NCI-H446 (cell line): Measurements from ENCODE around the gene ALOX15B.
"Not testable (repeated sequence)": the region's sequence is repeated elsewhere in the genome, so short reads cannot be mapped to it uniquely, and the experiment has no call there.

Experiments used
- DNase-seq, 2 experiments: peaks; one replicate each; lab custom pipeline; 2025; lab: John Stamatoyannopoulos, UW

The ALOX15B gene

DNA sequence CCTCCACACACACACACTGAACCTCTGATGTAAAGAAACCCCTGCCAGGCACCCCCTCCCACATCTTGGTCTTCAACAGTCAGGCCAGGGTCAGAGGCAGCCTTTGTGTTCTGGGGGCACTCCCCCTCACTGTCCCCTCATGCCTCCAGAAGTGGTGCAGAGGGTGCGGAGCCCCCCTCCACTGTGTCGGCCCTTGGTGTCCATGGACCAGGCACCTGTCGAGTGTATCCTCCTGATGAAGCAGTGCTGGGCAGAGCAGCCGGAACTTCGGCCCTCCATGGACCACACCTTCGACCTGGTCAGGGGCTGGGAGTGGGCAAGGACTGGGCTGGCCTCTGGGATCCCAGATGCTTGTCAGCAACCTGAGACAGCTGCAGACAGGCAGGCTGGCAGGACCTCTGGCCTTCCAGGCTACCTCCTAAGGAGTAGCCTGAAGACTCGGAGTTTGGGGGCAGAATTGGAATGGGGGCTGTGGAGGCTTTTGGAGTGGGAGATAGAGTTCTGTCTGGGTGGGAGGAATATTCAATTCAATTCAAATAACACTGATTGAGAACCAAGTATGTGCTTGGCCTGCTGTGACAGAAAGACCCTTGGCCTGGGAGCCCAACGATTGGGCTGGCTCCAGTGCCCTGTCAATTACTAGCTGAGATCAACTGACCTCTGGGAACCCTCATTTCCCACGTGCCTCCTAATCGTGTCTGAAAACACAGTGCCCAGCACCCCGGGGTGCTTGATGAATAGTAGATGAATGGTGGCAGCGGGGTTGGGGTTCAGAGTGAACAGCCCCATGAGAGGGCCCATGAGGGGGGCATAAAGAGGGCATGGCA lies 24.9 kb upstream of the ALOX15B start:
- no peak for DNase-seq

DNA sequence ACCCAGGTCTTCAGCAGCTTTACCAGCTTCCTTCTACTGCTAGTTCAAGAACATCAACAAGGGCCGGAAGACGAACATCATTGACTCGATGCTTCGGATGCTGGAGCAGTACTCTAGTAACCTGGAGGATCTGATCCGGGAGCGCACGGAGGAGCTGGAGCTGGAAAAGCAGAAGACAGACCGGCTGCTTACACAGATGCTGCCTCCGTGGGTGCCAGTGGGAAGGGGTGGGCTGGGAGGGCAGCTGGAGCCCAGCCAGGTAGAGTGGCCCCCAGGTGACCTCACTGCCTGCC lies 24.4 kb upstream of the ALOX15B start:
- DNase-seq, result no peak

DNA sequence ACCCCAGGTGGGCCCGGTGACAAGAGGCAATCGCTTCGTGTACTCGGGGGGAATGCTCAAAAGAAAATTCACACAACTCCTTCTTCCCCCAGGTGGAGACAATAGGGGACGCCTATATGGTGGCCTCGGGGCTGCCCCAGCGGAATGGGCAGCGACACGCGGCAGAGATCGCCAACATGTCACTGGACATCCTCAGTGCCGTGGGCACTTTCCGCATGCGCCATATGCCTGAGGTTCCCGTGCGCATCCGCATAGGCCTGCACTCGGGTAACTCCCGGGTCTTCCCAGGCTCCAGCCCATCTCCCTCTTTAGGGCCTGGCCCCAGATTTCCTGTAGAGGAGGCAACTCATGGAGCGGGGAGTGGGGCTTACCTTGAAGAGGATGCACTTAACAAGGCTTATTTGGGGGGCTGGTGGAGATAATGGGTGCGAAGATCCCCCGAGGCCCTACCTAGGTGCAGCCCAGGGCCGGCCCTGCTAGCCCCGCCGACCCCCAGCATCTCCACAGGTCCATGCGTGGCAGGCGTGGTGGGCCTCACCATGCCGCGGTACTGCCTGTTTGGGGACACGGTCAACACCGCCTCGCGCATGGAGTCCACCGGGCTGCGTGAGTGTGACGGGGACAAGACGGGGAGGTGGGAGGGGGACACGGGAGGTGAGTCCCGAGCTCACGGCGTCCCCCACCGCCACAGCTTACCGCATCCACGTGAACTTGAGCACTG lies 23.5 kb upstream of the ALOX15B start:
- DNase-seq, result no peak

DNA sequence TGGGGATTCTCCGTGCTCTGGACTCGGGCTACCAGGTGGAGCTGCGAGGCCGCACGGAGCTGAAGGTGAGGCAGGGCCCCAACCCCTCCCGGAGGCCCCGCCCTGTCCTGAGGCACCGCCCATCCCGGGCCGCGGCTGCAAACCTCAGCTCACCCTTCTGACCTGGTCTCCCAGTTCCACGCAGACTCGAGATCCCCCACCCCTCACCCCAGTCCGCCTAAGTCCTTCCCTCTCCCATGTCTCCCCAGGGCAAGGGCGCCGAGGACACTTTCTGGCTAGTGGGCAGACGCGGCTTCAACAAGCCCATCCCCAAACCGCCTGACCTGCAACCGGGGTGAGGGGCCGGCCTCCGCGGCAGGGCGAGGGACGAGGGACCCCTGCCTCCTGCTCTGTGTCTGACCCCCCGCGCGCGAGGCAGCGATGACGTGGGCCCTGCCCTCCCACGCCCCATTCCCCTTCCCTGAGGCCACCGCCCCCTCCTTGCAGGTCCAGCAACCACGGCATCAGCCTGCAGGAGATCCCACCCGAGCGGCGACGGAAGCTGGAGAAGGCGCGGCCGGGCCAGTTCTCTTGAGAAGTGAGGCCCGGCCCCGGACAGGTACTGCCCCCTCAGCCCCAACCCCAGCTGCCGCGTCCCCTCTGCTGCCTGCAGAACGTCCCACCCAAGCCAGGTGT lies 22.8 kb upstream of the ALOX15B start:
- DNase-seq, result no peak

DNA sequence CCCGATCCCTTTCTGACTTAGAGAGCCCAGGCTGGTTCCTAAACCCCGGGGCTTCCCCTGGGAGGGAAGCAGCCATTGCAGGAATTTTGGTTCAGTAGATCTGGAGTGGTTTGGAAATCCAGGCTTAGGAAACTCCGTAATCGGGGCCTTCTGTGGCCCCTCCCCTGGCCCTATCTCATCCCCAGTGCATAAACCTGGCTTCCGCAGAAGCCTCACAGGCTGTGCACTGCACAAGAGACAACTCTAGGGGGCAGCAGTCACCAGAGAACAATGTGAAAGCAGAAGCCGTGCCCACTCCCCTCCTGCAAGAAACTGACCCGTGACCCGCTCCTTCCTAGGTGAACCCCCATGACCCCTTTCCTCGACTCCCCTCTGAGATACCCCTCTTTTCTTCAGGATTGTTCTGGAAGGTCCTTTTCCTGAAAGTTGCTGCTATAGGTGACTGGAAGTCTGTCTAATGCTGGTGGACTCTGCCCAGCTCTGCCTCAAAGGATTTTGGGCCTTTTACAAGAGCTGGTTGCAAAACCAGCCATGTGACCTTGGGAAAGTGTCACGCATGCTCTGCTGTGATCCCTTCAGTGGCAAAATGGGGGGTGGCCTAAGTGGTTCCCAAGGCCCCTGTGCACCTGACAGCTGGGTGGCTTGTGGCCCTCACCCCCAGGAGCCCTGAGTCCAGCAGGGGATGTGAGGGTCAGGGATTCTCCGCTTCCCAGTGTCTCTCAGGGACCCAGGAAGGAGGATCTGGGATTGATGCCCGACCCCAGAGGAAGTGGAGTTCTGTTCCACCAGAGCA lies 22.0 kb upstream of the ALOX15B start:
- DNase-seq, result no peak

DNA sequence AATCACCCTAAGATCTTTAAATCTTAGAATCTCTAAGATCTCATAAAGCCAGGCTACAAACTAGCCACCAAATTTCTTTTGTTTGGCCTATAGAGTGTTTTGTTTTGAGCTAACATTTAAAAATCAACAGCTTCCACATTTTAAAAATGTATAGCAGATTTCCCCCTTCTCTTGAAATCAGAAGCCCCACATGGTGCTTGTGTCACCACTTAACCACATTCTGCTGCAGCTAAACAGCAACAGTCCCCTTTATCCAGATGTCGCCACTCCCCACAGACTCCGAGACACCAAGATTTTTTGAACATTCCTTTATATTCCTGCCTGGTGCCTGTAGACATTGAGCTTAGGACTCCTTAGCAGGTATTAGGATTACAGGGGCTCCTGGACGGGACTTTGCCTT lies 20.4 kb upstream of the ALOX15B start:
- no peak for DNase-seq

DNA sequence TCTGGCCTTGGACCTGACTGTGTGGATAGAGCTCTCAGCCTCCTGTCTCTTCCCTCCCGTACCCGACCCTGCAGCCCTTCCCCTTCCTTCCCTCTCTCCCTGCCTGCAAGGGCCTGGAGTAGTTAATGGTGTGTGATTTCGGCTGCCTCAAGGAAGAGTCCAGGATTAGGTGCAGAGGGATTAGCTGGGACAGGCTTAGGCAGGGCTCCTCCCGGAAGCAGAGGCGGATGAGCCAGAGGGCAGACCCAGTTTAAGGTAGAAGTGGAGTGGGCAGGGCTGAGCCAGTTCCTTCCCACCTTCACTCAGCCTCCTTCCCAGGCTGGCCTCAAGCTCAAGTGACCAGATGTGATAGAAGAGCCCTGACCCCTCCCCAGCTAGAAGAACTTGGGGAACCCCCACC lies 19.7 kb upstream of the ALOX15B start:
- DNase-seq, result no peak

DNA sequence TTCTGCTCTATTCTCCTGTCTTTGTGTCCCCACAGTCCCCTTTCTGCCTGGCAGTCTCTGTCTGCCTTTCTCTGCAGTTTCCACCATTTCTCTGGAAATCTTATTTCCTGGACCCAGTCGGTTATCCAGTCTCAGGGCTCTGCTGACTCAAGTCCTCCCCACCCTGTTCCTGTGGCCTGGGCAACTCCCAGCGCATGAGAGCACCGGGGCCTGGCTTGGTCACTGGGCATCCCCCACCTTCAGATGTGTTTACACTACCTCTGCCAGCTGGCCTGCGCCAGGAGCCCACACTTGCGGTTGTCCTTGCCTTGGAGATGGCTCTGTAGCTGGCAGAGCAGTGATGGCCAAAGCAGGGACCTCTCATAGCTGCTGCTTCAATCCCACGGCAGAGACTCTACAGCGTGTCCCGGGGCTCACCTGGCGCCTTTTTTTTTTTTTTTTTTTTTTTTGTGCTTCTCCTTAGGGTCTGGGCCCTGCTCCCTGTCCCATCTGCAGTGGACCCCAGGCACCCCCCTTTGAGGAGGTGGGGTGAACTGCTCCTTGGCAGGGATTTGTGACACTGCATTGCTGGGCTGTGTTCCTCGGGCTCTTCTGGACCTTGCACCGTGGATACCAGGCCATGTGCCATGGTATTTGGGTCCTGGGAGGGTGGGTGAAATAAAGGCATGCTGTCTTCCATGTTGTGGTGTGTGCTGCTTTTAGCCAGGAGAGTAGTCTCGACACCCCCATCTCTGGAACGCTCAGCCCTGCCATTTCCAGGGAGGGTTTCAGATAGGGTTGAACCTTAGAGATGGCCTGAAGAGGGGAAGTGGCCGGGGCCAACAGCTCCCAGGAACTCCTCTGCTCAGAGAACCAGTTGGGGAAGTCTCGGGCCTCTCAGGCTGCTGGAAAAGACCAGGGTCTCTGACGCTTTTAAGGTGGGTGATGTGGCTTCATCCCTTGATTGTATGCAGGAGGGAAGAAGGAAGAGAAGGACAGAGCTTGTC lies 18.9 kb upstream of the ALOX15B start:
- DNase-seq, result no peak

DNA sequence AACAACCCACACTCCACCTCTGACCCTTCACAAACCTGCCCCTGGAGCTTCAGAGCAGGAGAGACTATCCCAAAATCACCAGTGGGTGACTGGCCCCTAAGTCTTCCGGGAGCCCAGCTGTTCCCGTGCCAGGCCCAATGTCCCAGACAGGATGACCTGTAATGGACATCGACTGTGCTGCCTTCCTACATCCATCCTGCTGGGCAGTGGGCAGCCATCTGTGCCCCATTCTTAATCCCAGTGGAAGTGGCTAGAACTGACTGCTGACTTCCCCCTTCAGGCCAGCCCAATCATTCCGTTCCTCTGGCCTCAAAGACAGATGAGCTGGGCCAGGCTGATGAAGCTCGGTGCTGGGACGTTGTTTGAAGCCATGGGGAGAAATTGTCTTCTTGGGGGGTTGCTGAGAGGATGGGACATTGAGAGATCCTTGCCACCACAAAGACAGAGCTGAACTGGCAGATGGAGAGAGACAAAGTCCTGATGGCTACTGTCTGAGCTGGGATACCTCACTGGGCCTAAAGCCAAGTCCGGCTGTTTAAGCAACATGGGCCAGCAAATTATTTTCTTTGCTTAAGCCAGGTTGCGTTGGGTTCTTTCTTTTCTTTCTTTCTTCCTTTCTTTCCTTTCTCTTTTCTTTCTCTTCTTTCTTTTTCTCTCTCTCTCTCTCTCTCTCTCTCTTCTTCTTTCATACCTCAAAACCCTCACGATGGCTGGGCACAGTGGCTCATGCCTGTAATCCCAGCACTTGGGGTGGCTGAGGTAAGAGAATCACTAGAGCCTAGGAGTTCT lies 17.9 kb upstream of the ALOX15B start:
- DNase-seq, result no peak

DNA sequence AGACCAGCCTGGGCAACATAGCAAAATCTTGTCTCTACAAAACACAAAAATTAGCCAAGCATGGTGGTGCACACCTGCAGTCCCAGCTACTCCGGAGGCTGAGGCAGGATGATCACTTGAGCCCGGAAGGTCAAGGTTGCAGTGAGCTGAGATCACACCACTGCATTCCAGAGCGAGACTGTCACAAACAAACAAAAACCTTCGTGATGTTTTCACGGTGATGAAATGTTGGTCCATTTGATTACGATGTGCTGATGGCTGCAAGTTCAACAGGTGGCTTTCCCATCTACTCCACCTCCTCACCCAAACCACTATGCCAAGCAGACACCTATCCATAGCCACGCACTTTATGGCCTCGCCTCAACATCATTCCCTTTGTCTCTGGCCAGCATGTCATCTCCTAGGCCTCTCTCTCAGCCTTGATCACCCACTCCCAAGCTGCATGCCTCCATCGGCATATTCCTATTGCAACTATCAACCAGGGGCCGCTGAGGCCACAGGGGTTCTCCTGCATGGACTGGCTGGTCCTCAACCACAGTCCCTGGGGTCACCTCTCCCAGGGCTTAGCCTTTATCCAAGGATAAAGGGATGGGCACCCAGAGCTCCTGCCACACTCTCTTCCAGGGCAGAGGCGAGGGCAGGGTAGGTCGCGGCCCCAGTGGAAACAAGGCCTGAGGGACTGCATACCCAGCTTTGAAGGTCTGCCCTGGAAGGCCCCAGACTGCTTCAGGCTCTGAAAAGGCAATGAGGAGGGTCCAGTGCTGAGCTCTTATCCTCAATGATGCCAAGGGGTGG lies 17.1 kb upstream of the ALOX15B start:
- no peak for DNase-seq

DNA sequence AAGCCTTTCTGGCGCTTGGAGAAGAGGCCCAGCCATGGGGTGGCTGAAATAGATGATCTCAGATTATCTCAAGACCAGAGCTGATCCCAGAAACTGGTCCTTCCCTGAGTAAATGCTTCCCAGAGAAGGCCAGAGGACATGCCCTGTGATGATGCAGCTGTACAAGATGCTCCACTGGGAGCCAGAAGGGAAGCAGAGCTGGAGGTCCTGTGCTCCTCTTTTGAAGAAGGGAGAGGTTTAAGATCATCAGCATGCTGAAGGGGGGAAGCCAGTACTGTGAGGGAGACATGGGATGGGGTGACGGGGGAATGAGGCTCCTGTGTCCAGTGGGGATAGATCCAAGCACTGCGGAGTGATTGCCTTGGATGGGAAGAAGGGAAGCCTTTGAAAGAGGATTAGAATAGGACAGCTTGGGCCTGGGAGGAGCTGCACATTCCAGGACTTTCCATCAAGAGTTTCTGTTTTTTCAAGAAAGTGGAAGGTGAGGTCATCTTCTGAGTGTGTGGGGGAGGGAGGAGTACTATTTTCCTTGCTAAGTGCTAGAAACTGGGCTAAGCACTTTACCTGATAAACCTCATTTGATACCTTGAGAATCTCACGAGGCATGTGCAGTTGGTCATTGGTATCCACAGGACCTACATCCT lies 16.4 kb upstream of the ALOX15B start:
- no peak for DNase-seq

DNA sequence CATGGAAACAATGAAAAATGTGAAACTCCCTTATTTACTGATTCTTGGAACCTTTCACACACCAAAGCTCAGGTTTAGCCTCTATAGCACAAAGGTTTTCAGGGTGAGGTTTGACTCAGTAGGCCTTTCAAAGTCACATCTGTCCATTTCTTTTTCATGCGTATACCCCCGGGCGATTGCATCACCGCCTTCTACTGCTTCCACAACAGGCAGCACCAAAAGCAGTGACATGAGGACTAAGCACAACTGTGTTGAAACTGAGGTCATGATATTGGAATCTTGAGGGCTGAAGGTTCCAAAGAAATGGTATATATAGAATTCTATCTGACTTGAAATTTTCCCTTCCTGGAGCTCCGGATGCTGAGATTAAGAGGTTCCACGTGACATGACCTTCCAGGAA lies 14.7 kb upstream of the ALOX15B start:
- DNase-seq, result not testable (repeated sequence)

DNA sequence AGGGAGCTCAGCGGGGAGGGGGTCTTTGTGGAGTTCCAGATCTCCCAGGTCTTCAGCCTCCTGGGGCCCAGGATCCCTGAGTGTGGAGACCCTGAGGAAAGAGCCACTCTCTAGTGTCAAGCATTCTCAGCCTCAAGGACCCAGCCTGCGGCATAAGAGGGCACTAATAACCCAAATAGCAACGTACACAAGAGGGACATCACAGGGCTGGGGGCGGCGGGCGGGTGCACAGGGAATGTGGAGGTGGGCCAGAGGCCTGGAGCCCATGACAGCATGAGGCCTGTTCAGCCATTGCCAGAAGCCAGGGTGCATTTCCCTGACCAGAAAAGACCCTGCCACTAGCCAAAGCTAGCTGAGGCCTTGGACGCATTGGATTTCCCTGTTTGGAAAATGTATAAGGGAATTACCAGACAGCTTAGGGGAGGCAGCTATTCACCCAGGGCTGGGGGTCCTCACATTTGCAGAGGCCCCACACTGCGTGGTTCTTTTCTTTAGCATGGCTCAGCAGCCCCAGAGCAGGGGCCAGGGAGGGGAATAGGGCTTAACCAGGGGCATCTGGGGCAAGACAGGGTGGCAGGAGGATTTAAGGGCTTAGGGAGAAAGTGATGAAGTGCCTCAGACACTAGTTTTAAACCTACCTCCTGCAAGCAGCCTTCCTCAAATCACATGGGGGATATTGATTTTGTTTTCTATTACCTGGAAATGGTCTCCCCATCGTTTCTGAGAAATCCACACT lies 13.5 kb upstream of the ALOX15B start:
- DNase-seq, result no peak

DNA sequence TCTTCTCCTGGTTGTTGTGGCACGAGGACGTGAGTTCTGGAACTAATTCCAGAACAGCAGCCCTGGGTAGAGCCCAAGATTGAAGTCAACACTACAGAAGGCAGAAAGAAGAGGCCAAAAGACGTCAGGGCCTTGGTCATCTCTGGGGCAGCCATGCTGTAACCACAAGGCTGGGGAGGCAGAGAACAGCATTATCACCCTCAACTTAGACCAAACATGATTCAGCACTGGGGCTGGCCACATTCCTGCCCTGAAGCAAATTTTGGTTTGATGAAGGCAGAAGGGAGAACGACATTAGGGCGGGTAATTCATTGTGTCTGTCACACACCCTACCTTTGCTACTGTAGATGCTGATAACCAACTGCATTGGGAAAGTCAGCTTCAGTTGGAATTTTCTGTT lies 9.7 kb upstream of the ALOX15B start:
- no peak for DNase-seq

DNA sequence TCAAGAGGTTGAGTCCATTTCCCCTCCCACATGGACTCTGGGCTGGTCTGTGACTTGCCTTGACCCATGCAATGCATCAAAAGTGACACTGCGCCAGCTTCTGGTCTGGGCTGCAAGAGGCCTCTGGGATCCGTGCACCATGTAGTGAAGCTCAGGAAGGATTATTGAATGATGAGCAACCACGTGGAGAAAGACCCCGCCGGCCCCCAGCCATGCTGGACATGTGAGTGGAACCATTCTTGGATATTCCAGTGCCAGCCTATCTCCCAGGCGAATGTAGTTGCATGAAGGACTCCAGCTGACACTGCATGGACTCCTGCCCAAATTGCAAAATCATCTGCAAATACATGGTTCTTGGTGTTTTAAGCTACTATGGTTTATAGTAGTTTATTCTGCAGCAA lies 7.6 kb upstream of the ALOX15B start:
- no peak for DNase-seq

DNA sequence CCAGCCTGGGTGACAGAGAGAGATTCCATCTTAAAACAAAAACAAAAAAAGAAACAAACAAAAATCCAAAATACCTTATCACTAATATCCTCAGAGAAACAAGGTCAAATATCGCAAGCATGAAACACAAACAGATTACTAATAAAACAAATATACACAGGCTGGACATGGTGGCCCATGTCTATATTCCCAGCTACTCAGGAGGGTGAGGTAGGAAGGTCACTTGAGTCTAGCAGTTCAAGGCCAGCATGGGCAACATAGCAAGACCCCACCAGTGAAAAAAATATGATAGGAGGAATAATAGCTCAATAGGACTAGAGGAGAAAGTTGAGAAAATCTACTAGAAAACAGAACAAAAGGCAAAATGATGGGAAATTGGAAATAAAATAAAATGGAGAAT lies 6.9 kb upstream of the ALOX15B start:
- no peak for DNase-seq

DNA sequence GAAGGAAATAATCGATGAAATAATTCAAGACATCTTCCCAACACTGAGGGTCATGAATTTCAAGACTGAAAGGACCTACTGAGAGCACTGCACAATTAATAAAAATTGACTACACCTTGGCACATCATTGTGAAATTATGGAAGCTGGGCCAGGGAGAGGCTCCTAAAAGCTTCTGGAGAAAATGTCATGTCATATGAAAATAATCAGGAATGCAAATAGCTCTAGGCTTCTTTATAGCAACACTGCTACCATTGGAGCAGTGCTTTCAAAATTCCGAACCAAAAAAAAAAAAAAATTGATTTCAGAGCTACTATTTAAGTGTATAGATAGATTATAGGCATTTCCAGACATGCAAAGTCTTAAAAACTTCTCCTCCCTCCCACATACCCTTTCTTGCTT lies 6.4 kb upstream of the ALOX15B start:
- no peak for DNase-seq

DNA sequence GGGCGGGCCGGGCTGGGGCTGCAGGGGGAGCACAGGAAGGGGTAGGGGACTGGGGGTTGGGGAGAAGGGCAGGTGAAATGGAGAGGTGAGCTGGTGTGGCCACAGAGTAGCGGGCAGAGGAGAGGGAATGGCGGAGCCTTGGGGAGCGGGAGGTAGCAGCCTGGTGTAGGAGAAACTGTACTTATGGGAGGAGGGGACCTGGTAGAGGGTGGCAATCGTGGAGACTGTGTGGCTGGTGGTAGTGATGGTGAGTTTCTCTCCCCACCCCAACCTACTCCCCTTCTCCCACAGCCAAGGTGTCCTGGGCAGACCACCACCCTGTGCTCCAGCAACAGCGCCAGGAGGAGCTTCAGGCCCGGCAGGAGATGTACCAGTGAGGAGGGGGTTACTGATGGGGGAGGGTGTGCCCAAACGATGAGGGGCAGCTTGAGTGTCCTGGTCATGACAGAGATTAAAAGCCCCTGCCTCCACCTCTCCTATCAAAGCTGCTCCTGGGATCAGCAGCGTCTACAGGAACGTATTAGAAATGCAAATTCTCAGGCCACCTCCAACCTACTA lies 831 bp downstream of the ALOX15B start:
- no peak for DNase-seq
